ENCODE results near the gene OLIG2.

DNA sequence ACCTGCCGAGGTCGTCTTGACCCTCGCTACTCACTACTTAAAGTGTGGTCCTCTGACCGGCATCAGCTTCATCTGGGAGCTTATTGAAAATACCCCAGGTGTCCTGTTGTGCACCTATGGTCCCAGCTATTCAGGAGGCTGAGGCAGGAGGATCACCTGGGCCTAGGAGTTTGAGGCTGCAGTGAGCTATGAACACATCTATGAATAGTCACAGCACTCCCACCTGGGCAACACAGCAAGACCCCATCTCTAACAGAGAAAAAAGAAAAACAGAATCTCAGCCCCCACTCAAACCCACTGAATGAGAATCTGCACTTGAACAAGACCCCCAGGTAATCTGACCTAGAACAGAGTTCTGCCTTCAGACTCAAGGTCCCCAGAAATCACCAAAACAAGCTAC lies 35.5 kb downstream of the OLIG2 start:
- no peak for TF ChIP-seq FOXA1 (IDR thresholded peaks at IDR 0.05)
- no peak for TF ChIP-seq SUZ12 (IDR thresholded peaks at IDR 0.05)
- TF ChIP-seq ZNF384 (IDR thresholded peaks at IDR 0.05), result no peak
- no peak for TF ChIP-seq FOXM1 (IDR thresholded peaks at IDR 0.05; ENCODE audit: borderline replicate concordance)
- no peak for TF ChIP-seq ARNT (IDR thresholded peaks at IDR 0.05)
- TF ChIP-seq FOXK2 (IDR thresholded peaks at IDR 0.05), result no peak
- no peak for TF ChIP-seq BHLHE40 (IDR thresholded peaks at IDR 0.05; ENCODE audit: borderline replicate concordance)
- no peak for TF ChIP-seq ELF4 (IDR thresholded peaks at IDR 0.05)
- no peak for TF ChIP-seq SP1 (IDR thresholded peaks at IDR 0.05)
- TF ChIP-seq, protein P1, sequence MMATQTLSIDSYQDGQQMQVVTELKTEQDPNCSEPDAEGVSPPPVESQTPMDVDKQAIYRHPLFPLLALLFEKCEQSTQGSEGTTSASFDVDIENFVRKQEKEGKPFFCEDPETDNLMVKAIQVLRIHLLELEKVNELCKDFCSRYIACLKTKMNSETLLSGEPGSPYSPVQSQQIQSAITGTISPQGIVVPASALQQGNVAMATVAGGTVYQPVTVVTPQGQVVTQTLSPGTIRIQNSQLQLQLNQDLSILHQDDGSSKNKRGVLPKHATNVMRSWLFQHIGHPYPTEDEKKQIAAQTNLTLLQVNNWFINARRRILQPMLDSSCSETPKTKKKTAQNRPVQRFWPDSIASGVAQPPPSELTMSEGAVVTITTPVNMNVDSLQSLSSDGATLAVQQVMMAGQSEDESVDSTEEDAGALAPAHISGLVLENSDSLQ (IDR thresholded peaks at IDR 0.05), result no peak
- no peak for TF ChIP-seq TARDBP (IDR thresholded peaks at IDR 0.05)
- TF ChIP-seq L3MBTL2 (conservative IDR thresholded peaks at IDR 0.05), result no peak

Data from HEK293T (cell line).